Activated naive CD4-positive, alpha-beta T cell (primary cell): ENCODE data around the gene PFN1.
A peak's percentile ranks its signal among the peaks of the same experiment; 100 is the strongest.
"Not testable (repeated sequence)": the region's sequence is repeated elsewhere in the genome, so short reads cannot be mapped to it uniquely, and the experiment has no call there.

Experiments
- DNase-seq, 4 experiments: peaks; one replicate each; lab custom pipeline; 2025; lab: John Stamatoyannopoulos, UW

PFN1 gene

DNA sequence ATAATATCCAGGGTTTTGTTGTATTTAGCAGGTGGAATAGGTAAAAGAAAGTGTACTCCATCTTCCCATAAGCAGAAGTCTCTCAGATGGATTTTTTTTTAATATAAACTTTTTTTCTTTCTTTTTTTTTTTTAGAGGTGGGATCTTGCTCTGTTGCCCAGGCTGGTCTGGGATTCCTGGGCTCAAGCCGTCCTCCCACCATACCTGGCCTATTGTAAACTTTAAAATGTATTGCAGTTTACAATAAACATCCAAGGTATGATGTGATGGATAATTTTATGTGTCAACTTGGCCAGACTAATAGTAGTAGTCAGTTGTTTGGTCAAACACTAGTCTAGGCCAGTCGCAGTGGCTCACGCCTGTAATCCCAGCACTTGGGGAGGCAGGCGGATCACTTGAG lies 27.0 kb downstream of the PFN1 start:
- DNase-seq = no peak

DNA sequence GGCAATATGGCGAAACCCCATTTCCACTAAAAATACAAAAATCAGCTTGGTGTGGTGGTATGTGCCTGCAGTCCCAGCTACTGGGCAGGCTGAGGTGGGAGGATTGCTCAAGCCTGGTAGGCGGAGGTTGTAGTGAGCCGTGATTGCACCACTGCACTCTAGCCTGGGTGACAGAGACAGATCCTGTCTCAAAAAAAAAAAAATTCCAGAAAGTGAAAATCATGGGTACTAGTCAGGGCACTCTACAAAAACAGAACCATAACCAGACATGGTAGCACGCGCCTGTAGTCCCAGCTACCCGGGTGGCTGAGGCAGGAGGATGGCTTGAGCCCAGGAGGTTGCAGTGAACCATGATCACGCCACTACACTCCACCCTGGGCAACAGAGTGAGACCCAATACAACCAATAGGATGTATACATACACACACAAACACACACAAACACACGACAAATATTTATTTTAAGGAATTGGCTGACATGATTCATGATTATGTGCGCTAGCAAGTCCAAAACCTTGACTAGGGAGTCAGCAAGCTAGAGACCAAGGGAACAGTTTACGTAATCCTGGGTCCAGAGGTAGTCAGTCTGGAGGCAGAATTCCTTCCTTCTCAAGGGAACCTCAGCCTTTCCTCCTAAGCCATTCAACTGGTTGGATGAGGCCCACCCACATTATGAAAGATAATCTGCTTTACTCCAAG lies 27.8 kb downstream of the PFN1 start:
- no peak for DNase-seq

DNA sequence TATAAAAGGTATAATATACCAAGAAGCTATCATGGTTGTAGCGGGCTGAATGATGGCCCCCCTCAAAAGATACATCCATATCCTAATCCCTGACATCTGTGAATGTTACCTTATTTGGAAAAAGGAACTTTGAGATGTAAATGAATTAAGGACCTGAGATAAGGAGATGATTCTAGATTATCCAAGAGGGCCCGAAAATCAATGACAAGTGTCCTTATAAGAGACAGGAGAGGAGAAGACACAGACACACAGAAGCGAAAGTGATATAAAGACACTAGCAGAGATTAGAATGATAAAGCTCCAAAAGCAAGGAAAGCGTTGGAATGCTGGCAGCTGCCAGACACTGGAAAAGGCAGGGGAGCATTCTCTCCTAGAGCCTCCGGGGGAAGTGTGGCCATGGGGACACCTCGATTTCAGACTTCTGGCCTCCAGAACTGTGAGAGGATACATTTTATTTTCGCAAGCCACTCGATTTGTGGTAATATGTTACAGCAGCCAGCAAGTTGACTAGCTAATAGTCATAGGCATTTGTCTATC lies 28.8 kb downstream of the PFN1 start:
- no peak for DNase-seq

DNA sequence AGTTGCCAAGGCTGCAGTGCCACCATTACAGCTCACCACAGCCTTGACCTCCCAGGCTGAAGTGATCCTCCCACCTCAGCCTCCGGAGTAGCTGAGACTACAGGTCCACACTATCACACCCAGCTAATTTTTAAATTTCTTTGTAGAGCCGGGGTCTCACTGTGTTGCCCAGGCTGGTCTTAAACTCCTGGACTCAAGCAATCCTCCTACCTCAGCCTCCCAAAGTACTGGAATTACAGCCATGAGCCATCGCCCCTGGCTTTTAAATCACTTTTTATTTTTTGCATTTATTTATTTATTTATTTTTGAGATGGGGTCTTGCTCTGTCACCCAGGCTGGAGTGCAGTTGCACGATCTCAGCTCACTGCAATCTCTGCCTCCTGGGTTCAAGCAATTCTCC lies 33.8 kb downstream of the PFN1 start:
- DNase-seq = not testable (repeated sequence)

DNA sequence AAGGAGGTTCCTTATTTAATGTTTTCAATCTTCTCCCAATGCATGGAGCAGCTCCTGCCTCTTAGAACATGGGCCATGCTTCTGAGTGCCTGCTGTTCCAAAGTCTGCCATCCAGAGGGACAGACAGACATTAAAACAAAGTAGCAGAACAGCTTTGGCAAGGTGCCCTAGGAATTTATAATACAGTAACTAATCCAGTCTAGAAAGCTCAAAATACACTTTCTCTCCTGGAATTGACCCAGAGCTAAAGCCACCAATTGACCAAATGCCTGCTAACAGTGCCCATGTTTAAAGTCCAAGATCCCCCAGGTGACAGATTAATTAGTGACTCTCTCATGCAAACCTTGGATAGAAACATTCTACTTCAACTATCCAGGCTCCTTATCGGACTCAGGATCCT lies 34.3 kb downstream of the PFN1 start:
- DNase-seq = no peak

DNA sequence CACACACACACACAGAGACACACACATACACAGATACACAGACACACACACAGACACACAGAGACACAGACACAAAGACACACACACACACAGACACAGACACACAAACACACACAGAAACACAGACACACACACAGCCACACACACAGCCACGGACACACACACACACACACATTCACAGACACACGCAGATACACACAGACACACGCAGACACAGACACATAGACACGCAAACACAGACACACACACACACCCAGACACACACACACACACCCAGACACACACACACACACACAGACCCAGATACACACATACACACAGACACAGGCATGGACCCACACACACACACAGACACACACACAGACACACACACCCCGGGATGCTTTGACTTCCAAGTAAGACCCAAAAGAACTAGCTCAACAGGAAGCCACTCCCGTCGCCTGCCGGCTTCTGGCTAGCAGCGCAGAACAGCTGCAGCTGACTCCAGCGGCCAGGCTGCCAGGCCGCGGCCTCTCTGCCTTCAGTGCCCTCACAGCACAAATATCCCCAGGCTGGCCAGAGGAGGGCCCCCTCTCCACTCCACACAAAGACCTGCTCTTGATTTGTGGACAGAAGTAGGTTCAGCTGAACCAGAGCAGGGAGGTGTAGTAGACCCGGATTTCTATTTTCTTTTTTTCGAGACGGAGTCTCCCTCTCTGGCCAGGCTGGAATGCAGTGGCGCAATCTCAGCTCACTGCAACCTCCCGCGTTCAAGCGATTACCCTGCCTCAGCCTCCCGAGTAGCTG lies 39.4 kb downstream of the PFN1 start:
- DNase-seq = peak in 3 of 4 experiments; percentile 22 to 61 (median 49)

DNA sequence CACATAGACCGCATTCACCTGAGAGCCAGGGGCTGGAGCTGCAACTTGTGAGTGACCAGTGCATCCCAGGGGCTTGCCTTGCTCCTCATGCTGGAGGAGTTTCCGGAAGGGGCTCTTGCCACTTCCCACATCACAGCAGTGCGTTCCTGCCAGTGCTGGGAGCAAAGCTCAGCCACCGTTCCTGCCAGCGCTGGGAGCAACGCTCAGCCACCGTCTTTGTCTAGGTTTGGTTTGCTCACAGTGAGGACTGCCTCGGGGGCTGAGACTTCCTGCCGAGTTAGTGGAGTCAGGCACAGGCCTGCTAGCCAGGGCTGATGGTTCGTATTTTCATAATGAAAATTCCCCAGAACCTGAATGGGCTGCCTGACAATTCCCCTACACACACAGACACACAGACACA lies 40.0 kb downstream of the PFN1 start:
- DNase-seq = no peak

DNA sequence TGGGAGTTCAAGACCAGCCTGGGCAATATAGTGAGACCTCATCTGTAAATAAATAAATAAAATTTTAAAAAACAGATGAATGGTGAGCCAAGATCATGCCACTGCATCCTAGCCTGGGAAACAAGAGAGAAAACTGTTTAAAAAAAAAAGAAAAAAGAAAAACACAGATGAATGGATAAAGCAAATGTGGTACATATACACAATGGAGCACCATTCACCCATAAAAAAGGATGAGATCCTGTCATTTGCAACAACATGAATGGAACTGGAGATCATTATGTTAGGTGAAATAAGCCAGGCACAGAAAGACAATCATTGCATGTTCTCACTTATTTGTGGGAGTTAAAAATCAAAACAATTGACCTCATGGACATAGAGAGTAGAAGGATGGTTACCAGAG lies 41.7 kb downstream of the PFN1 start:
- DNase-seq = not testable (repeated sequence)

DNA sequence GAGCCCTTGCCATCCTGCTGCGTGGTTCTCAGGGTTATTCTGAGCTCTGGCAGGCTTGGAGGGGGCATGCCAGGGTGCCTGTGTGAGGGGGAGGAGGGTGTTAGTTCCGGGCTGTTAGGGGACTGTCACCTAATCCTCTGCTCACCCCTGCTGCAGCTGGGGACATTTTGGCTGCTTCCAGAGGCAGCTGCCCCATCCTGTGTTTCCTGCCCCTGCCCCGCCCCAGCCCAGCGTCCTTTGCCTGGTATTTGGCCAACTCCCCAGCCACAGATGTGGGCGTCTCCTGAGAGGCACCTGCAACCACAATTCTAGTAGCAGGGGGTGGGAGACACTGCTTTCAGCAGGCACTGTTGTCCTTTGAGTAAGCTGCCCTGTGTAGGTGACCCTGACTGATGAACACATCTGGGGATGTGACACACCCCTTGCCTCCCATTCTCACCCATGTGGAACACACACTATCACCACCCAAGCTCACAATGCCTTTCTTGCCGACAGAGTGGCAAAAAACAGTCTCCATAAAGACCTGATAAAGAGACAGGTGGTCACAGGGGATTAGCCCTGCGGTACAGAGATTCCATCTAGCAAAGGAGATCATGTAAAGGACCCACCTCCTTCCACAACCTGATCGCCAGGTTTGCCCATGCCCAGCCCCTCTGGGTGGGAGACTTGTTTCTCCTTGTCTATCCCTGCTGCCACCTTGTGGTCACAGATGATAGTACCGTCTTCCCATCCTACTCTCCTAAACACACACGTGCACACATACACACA lies 45.1 kb downstream of the PFN1 start, which contains the start of gene CHRNE:
TSS of gene CHRNE (minus strand) at position 48 of the 768 bp plus-strand sequence. CDS start at position 13, 35 bp downstream.
- peak in 3 of 4 experiments; percentile 32 to 50 (median 45) for DNase-seq

DNA sequence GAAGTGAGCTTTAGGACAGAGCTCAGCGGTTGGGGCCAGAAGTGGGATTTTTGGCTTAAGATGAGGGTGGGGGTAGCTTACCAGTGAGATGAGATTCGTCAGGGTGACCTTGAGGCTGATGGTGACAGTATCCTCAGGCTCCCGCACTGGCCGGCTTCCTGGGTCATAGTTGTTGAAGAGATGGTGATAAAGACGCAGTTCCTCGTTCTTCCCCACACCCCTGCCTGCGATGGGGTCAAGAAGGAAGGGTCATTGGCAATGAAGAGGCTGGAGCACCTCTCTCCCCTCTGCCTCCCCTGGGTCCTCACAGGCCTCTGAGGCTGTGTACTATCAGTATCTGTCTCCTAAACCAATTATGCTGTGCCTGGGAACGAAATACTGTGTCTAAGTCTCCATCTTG lies 45.8 kb downstream of the PFN1 start:
- no peak for DNase-seq

DNA sequence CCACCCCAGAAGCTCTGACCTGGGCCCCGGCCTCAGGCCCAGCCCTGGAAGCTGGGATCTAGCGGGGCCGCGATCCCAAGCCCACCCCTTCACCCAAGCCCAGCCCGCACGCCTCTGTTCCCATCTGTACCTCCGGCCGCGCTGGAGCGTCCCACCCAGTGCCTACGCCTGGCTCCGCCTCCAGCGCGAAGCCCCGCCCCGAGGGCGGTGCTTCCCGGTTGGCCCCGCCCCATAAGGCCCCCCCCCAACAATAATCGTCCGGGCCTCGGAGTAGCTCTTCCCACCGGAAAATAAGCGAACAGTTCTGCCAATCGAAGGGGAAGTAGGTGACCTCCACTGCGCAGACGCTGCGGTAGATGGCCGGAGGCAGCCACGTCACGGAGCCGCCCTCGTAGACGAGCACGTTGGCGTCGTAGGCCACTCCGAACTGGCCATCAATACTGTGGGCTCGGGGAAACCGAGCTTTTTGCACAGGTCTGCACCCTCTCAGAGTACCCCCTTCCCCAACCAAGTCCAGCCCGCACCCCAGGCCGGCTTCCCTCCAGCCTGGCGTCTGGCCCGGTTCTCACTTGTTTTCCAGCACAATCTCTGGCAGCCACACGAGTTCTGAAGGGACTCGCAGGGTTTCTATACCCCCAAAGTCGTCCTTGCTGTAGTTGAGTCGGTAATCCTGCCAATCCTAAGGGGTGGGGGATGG lies 46.5 kb downstream of the PFN1 start:
- DNase-seq = no peak

DNA sequence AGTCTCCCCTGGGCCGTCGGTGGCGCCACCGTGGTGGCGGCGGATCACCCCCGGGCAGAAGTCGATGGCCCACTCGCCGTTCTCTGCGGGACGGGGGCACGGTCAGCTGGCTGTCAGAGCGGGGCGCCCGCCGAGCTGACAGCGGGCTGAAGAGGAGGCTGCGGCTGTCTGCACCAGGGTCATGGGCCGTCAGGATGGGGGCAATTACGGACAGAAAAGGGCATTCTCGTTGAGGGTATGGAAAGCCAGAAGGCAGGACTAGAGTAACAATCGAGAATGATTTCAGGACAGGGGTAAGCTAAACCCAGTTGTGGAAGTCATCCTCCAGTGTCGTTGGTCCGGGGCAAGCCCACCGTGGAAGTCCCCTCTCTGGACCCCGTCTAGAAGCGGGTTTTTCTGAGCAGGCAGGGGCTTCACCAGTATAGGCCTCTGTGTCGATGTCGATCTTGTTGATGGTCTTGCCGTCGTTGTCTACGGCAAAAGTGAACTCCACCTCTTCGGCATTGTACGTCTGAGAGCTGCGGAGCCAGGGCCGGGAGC lies 47.2 kb downstream of the PFN1 start:
- DNase-seq = no peak

DNA sequence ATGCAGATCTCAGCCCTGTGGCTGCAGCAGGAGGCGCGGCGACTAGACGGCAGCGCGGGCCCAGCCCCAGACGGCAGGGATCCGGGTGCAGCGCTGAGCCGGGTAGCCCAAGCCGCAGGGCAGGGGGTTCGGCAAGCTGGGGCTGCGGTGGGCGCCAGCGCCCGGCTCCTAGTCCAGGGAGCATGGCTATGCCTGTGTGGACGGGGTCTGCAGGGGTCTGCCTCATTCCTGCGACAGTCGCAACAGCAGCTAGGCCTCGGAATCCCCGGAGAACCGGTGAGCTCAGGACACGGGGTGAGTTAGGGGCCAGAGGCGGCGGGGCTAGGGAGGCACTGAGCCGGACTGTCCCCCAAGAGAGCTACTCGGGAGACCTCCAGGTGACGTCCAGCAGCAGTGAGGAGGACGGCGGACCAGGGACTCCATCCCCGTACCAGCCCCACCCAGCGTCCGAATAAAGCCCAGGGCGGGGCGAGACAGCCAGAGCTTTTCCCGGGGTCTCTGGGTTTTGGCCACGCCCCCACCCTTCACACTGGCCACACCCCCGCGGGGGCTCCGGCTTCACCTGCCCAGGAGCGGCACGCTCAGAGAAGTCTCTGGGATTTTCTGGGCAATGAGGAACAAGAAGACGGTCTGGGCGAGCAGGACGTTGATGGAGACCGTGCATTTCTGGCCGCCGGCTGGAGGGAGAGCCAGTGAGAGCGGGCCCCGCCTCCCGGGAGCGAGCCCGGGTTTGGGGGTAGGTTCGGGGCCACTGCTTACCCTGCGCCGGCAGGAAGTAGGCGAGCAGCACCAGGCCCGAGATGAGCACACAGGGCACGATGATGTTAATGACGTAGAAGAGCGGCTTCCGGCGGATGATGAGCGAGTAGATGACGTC lies 47.9 kb downstream of the PFN1 start:
- peak in 2 of 4 experiments; percentile 16 to 36 for DNase-seq

DNA sequence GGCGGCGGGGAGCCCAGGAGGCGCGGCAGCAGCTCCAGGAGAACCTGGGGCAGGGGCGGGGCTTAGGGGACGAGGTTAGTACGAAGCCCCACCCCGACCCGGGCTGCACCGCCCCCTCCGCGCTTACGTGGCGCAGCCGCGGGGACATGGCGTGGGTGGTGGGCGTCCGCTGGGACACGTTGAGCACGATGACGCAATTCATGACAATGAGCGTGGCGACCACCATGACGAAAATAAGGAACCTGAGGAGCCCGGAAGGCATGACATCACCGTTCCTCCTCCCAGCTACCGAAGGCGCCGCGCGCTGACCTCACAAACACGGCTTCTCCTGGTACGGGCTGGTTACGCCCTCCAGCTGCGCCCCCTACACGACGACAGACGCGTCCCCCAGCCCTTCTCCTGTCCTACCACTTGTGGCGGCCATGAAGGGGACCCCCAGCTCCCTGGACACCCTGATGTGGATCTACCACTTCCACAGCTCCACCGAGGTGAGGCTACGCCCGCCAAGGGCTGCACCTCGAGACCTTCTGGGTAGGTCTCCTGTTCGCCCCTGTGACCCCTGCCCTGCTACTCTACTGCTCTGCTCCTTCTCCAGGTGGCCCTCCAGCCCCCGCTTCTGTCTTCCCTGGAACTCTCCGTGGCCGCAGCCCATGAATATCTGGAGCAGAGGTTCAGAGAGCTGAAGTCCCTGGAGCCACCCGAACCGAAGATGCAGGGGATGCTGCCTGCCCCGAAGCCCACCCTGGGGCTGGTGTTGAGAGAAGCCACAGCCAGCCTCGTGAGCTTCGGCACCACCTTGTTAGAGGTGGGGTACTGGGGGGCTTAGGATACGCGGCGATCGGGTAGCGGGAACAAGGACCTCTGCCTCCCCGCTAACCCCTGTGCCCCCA lies 48.7 kb downstream of the PFN1 start, which contains the start of gene C17orf107:
TSS of gene C17orf107 (plus strand) at position 196 of the 890 bp plus-strand sequence. CDS start at position 423, 227 bp downstream.
- peak; percentile 72 to 86 (median 81) for DNase-seq

DNA sequence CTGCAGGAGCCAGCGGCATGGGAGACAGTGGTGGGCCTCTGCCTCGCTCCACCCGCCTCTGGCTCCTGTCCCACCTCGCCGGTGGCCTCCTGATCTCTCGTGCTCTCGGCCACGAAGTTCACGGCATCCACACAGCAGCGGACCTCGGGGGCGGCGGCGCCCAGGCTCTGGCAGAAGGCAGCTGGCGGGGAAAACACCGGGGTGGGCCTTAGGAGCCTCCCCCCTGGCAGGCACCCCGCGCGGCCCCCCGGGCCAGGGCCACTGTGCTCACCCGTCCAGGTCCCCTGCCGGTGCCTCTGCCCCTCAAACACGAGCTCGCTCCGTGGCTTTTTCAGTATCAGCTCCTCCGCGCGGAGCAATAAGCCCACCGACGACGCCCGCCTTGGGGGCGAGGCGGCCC lies 49.4 kb downstream of the PFN1 start:
- DNase-seq = no peak

DNA sequence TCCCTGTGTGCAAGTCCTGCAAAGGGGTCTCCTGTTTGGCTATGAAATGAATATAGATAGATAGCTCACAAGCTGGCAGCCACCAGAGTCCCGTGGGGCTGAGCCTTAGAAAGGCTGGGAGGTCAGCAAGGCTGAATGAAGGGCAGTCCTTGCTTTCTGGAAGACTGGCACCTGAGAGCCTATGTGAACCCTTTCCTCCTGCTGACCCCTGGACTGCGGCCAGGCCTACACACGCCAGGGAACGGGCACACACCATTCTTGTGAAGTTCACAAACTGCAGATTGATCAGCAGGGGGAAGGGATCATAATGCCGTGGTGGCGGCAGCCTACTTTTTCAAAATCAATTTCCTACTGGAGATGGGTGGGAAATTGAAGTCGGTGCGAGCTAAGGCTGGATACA lies 50.0 kb downstream of the PFN1 start:
- DNase-seq = no peak

DNA sequence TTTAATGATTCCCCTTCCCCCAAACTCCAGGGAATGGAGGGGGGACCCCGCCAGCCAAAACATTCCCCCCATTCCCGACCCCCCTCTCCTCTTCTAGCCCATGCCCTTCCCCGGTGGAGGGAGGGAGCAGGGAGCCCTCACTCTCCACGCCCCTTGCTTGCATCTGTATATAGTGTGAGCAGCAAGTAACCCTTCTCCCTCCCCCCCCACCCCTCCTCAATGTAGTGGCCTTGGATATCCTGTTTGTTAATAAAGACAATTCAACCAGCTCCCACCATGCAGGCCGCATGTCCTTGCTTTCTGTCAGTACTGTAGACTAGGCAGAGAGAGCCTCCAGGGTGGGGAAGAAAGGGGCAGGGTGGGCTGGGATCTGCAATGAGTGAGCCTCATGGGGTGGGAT lies 50.5 kb downstream of the PFN1 start:
- no peak for DNase-seq

DNA sequence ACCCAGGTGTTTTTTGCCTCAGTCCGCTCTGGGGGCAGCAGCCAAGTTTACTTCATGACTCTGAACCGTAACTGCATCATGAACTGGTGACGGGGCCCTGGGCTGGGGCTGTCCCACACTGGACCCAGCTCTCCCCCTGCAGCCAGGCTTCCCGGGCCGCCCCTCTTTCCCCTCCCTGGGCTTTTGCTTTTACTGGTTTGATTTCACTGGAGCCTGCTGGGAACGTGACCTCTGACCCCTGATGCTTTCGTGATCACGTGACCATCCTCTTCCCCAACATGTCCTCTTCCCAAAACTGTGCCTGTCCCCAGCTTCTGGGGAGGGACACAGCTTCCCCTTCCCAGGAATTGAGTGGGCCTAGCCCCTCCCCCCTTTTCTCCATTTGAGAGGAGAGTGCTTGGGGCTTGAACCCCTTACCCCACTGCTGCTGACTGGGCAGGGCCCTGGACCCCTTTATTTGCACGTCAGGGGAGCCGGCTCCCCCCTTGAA lies 51.1 kb downstream of the PFN1 start:
- DNase-seq = no peak
